Activated CD8-positive, alpha-beta memory T cell treated with anti-CD3 and anti-CD28 coated beads, Interleukin-2, amount 50 U/mL, for 4 hours (primary cell): Measurements from ENCODE around the gene CCT2.
"Not testable (repeated sequence)": the region's sequence is repeated elsewhere in the genome, so short reads cannot be mapped to it uniquely, and the experiment has no call there.

Experiments
- DNase-seq: peaks from one replicate; pipeline ENCODE4 v3.0.0-alpha.2; 2020

CCT2 gene

DNA sequence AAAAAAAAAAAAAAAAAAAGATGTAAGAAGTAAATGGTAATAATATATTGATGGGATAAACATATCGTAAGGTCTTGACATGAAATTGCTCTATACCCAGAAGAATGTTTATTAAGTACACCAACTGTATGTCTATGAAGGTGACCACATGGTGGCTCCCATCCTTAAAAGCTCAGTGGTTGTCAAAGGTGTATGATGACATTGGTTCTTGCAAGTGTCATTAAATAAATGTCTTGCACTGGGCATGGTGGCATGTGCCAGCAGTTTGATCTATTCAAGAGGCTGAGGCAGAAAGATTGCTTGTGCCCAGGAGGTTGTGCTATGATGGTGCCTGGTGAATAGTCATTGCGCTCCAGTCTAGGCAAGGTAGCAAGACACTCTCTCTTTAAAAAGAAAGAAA is 10.4 kb downstream of the CCT2 start:
- DNase-seq = no peak

DNA sequence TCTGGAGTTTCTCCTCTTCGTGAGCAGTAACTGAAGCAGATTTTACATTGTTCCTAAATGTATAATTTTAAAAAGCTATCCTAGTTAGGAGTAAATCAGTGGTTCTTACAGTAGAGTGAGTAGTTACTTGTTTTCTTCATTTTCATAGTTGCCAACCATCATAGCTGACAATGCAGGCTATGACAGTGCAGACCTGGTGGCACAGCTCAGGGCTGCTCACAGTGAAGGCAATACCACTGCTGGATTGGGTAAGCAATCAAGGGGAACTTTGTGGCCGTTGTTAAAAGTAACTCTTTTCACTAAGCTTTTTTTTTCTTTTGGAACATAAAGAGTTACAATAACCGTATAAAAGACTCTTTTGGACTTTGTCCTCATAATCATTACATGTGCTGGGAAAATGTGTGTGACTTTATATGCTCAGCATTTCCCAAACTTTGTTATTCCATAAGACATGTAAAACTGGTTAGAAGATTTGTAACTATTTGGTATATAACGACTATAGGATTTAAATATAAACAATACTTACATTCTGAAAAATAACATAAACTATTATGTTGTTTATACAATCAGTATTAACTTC is 13.0 kb downstream of the CCT2 start:
- DNase-seq = no peak

DNA sequence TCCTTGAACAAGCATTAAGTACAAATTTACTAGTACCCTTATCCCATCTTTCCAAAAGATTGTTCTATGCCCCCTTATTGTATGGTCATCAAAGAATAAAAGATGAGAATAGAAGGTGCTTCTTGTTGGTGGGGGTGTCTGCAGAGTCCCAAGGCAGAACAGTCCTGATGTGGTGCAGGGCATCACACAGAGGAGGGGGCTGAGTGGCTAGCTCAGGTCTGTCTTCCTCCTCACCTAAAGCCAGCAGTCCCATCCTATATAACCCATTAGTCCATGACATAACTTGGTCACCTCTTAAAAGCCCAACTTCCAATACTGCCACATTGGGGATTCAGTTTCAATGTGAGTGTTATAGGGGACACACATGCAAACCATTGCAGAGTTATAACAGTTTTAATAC is 15.5 kb downstream of the CCT2 start:
- no peak for DNase-seq

DNA sequence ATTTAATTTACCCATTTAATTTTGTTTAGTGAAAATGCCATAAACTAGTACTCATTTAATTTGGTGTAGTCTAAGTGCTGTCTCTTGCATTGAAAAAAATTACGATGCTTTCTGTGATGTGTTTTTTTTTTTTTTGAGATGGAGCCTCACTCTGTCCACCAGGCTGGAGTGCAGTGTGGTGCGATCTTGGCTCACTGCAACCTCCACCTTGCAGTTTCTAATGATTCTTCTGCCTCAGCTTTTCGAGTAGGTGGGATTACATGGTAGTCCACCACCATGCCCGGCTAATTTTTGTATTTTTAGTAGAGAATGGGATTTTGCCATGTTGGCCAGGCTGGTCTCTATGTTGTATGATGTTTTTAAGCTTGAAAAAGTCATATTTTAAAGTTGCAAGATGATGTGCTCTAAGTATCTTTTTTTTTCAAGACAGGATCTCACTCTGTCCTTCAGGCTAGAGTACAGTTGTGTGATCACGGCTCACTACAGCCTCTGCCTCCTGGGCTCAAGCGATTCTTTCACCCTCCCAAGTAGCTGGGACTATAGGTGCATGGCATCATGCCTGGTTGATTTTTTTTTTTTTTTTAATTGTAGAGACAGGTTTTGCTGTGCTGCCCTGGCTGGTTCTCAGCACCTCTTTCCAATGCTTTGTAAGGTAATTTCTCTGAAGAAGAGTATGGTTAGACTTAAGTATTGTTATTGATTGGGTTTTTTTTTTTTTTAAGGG is 16.9 kb downstream of the CCT2 start:
- no peak for DNase-seq

DNA sequence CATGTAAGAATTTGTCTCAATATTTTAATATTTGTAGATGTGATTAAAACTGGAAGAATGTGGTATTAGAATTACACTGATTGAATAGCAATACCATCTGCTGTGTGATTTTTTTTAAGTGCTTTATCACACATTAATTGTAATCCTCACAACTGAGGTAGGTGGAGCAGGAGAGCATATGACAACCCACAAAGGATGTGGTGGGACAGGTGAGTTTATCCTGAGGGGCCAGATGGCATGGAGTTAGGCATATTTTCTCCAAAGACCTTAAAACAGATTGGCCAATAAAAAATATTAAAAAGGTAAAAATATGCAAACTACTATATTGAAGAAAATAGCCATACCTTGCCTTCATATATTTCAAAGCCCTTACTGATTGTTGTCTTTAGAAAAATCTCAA is 17.7 kb downstream of the CCT2 start:
- no peak for DNase-seq

DNA sequence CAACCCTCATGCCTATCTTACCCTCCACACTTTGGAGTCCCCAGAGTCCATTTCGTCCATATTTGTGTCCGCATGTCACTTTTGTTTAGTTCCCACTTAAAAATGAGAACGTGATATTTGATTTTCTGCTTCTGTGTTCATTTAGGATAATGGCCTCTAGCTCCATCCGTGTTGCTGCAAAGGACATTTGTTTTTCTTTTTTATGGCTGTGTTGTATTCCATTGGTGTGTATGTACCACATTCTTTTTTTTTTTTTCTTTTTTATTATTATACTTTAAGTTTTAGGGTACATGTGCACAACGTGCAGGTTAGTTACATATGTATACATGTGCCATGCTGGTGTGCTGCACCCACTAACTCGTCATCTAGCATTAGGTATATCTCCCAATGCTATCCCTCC is 18.3 kb downstream of the CCT2 start:
- DNase-seq = not testable (repeated sequence)

DNA sequence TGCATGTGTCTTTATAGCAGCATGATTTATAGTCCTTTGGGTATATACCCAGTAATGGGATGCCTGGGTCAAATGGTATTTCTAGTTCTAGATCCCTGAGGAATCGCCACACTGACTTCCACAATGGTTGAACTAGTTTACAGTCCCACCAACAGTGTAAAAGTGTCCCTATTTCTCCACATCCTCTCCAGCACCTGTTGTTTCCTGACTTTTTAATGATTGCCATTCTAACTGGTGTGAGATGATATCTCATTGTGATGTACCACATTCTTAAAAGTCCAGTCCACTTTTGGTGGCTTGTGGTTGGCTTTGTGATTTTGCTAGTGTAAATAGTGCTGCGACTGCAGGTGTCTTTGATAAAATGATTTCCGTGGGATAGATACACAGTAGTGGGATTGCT is 19.0 kb downstream of the CCT2 start:
- DNase-seq = not testable (repeated sequence)

DNA sequence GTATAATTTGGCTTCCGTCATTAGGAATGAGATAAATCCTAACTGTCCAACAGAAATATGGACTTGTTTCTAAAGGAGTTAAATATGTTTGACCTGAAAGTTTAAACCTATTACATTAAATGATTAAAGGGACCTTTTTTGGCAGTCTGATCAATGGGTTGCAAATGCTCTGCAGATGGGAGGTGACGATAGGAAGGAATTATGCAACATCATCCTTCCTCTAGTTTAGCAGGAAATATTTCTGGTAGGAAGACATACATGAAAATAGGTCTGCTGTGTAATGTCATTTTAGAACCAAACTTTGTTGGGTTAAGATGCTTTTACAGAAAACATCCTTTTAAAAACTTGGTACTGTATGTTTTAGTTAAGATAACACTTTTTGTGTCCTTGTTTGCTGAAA is 22.9 kb downstream of the CCT2 start:
- DNase-seq = no peak

DNA sequence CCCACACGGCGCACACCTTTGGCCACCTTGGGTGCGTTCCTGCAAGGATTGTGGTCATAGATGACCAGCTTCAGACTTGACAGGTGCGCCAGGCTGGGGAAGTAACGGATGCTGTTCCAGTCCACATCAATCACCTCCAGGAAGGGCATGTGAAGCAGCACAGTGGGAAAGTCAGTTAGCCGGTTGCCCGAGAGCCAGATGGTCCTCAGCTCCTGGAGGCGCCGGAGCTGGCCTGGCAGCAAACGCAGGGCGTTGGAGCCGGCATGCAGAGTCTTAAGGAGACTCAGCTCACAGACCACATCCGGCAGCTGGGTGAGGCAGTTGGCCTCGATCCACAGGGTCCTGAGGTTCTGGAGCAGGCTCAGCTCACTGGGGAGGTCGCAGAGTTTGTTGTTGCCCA is 24.9 kb downstream of the CCT2 start:
- DNase-seq = no peak

DNA sequence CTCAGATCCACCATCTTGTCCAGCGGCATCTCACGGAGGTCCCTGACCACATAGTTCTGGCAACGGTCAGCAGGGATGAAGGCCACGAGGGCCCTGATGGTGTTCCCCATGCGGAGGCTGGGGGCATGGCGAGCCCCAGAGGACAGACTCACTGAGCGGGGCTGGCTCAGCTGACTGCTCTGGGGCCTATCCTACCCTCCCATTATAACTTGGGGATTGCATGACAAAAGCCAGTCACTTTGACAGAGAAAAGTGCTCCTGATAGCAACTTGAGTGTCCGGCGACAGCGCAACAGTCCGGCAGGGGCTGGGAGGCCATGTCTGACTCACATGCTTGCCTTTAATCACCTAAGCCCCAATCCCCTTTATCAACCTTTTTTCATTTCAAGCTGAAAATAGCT is 25.5 kb downstream of the CCT2 start, which contains the start of gene LRRC10:
LRRC10 (minus strand) TSS at position 179 of the 400 bp plus-strand sequence; CDS start at position 110, 69 bp downstream.
- no peak for DNase-seq

DNA sequence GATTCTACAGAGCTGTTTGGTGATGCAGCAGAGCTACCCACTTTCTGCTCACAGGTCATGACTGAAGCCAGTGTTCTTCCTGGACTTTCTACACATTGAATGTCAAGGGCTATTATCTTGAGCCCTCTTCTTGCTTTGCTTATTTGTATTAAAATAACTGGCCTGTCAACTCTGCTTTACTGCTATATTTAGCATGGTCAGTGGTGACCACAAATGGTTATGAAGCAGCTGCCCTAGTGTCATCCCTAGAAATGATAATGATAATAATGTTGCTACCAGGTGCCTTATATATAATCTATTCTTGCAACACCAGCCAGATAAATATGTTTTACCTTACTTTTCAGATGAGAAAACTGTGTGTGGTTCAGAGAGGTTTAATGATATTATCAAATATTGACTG is 28.1 kb downstream of the CCT2 start:
- no peak for DNase-seq

DNA sequence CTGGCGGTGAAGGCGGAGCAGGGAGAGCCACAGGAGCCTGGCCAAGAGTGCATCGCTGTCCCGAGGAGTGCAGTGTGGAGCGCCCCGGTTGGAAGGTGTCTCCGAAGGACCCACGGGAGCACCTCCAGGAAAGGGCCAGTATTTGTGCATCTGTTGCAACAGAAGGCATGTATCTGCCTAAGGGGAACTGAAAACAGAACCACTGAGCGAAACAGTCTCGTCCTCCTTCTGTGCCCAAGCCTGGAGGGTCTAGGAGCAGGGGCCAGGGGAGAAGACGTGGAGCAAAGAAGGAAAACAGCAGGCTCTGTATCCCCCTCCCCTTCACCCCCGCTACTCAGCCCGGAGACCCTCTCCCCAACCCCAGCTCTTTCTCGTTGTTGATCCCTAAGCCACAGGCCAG is 30.8 kb downstream of the CCT2 start:
- DNase-seq = no peak

DNA sequence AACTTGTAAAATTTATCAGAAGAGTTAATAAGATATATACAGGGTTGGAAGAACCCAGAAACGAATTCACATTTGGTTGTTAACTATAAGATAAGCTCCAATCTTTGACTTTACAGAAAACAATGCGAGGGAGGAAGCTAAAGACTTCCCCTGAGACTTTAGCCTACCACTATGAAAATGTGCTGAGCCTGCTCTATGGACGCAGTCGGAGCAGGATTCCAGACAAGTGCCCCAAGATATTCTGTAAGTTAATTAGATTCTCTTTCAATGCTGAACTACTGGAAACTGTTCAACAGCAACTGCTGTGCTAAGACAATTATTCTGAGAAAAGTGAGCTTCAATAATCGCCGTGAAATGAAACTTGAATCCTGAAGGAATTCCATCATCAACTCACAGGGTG is 33.8 kb downstream of the CCT2 start:
- DNase-seq = no peak

DNA sequence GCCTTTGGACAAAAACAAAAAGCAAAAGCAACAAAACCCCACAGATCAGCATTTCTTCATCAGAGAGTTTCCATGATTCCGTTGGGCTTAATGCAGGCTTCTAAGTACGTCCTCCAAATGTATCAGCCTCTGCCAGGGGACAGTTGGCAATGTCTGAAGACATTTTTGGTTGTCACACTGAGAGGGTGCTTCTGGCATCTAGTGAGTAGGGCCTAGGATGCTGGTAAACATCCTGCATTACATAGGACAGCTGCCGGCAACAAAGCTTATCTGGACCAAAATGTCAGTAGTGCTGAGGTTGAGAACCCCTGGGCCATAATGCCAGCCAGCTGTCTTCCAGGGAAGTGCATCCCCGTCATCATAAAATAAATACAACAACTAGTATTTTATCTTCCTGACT is 34.8 kb downstream of the CCT2 start:
- no peak for DNase-seq

DNA sequence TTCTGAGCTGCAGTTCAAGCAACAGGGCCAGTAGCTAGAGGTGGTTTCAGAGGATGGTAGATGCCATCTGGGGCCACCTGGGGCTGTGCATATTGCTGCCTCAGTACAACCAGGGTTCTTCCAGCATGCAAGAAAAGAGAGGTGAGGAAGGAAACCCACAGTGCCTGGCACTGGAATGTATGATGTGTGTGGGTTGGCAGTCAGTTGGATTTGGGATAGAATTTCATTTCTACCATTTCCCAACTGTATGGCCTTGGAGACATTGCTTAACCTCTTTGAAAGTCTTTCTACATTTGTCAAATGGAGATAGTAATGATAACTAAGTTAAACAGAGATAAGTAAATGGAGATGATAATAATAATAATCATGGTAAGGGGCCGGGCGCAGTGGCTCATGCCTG is 35.7 kb downstream of the CCT2 start:
- no peak for DNase-seq

DNA sequence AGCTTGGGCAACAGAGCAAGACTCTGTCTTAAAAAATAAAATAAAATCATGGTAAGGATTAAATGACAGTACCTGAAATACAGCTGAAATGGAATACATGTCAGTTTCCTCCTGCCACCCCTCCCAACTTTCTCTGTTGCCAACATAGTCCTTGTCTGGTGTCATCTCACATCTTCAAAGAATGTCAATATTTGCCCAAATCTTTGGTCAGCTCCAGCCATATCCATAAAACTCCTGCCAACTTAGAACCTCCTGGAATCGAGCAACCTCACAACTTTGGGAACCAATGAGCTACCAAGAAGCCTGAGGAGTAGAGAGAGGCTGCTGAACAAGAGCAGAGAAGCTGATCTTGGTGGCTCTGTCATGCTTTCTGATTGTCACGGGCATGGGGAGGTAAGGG is 36.3 kb downstream of the CCT2 start:
- DNase-seq = no peak

DNA sequence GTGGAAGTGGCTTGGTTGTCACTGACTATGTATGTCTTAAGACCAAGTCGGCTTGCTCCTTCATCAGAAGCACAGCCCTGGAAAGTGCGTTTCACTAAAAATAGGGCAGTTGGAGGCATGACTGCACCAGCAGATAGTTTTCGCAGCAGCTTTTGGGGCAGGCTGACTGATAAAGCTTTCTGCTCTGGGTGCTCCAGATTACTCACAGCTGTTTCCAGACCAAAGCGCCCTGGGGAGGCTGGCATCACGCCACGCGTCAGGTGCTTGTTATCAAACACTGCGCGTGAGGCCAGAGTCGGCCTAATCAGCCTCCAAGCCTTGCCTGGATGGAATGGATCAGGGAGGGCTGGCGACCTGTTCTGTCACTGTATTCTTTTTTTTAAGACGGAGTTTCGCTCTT is 38.7 kb downstream of the CCT2 start:
- no peak for DNase-seq

DNA sequence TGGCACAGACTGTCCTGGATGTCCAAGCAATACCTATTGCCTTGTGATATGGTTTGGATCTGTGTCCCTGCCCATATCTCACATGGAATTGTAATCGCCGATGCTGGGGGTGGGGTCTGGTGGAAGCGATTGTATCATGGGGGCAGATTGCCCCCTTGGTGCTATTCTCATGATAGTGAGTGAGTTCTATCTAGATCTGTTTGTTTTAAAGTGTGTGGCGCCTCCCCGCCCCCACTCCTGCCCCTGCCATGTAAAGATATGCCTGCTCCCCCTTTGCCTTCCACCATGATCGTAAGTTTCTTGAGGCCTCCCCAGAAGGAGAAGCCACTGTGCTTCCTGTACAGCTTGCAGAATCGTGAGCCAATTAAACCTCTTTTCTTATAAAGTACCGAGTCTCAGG is 42.2 kb downstream of the CCT2 start:
- no peak for DNase-seq

DNA sequence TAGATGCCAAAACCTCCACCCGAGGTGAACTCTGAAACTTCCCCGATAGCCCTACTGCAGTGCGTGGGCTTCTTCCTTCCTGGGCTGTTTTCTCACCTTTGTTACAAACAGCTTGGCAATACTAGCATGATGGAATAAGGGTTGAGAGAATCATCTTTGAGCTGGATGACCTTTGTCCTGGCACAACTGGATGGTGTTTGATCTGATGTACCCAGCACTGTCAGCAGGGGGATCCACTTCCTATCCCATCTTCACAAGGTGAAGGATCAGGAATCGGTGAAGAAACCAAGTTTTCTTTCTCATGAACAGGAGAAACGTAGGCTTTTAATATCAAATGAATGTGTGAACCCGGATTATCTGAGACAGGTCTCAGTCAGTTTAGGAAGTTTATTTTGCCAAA is 44.9 kb downstream of the CCT2 start:
- no peak for DNase-seq

DNA sequence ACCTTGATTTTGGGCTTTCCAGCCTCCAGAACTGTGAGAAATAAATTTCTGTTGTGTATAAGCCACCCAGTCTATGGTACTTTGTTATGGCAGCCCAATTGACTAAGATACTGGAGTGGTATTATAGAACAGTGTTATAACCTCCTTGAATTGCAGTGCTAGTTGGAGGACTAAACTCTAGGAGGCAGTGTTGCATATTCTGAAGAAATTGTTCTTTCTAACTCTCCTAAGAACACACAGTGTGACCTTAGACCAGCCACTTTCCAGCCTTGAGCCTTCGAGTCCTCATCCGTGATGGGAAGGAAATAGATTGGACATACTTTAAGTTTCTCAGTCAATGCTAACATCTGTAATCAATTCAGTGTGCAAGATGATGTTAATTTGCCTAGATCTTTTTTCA is 47.8 kb downstream of the CCT2 start:
- no peak for DNase-seq

DNA sequence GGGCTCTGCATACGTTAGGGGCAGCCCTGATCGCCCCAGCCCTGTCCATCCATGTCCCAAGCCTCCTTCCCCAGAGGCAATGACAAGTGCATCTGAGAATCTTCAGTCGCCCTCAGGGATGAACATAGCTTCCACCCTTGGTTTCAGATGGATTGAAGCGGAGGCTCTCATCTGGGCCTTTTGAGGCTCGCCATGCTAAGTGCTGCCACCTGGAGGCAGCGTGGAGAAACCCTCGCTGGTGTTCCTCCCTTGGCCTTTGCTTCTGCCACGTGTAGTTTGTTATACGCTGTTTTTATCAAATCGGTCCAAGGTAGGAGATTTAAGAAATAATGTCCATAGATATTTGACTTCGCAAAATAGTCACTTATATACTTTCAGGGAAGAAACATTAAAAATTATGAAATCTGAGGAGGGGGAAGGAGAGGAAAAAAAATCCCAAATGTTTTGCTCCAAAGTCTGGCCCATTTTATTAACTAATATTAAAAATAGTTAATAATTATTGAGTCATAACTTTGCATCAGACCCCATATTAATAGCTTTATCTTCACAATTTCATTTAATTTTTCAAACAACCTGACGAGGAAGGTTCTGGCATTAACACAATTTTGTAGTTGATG is 54.2 kb downstream of the CCT2 start:
- peak; percentile 56 for DNase-seq

DNA sequence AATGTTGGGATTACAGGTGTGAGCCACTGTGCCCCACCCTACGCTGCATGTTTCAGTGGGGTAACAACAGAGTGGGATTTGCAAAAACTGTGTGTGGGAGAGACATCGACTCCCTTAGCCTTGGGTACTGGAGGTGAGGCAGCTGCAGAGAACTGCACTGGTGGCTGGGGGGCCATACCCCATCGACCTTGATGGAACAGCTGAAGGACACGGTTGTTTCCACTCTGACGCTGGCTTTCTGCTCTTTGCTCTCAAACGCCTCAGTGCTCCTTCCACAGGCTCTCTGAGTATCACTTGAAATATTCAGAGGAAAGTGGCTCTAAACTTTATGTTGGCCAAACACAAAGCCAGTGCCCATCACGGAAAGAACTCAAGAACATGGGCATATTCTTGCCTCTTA is 56.3 kb downstream of the CCT2 start:
- DNase-seq = no peak

DNA sequence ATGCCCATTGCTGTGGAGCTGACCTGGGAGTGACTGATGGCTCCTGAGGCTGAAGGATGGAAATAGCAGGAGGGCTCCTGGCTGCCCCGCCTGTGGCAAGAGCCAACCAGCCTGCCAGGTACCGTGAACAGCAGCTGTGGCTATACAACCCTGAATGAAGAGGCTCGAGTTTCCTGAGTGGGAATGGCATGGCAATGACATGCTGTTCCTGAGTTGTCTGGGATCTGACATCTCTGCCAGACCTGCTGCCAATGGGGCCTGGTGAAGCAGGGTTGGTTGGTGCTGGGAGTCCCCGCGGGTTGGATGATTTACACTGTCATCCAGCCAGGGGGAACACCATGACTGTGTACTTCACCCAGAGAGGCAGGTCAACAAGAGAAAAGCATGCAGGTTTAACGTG is 57.3 kb downstream of the CCT2 start:
- DNase-seq = no peak

DNA sequence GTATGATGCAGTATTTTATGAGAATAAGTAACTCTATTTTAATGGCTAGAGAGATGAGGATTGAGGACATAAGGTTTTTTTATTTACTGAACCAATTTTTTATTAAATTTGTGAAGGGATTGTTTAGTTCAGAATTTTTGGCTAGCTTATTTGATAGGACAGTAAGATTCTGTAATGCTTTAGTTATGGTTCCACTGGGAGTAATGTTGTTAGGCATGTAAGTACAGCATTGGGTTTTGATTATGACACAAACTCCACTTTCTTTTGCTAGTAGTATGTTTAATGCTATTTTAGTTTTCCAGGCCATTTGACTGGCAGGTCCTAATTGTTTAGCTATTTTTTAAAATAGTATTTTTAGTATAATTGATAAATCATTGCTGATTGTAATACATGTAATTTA is 59.3 kb downstream of the CCT2 start:
- DNase-seq = no peak

DNA sequence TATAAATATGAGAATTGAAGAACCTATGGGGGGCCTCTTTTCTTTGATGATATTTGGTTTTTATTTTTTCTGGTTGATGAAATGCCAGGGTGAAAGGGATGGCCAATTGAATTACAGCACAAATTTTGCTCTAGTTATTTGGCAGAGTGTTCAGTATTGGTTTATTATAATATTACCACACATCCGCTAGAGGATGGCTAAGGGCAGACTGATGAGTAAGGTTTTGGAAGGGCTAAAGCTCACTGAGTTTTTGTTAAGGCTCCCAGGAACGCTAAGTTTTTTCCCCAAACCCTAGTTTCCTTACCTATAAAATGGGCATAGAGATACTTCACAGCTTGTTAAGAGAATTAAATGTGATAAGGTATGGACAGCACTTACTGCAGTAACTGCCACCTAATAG is 59.8 kb downstream of the CCT2 start:
- DNase-seq = no peak
